Measurements from ENCODE around the gene JAM2.
A peak's percentile ranks its signal among the peaks of the same experiment; 100 is the strongest.

JAM2 gene

DNA sequence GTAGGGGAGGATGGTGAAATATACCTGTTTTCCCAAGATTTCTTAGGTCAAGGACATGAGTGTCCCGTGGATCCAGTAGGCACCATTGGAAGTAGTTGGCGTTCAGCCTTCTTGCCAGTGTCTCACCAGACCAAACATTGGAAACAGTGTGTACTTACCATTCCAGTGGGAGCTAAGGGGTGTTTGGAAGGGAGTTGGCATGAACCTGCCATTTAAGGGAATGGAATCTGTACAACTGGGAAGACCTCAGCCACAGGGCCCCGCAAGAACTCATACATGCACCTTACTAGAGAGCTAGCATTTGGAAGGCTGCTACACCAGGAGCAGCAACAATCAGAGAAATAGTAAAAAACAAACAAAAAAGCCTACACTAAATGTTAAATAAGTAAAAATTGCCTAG, 82.9 kb downstream of the JAM2 start:
- no peaks in the 10 kb centered on the region for H3K79me2 ChIP-seq (ENCODE audit: insufficient read depth, low read depth)
- H2AFZ ChIP-seq (ENCODE audit: low read depth): no peak overlapping the region
- H3K27ac ChIP-seq: no peak overlapping the region
- no peaks in the 10 kb centered on the region for H4K20me1 ChIP-seq (ENCODE audit: insufficient read depth)
- peaks cover 7% of the 10 kb centered on the region; the same call in 1 of the 2 replicates for H3K36me3 ChIP-seq (ENCODE audit: insufficient read depth)
- H3K27me3 ChIP-seq (ENCODE audit: insufficient read depth, low read depth): no peaks in the 10 kb centered on the region
- H3K4me1 ChIP-seq (ENCODE audit: low read depth, poor library complexity, severe bottlenecking): no peaks in the 10 kb centered on the region
- TF ChIP-seq CTCF (conservative IDR thresholded peaks at IDR 0.05; ENCODE audit: low read depth, low read length): no peak
- H3K4me3 ChIP-seq (IDR thresholded peaks at IDR 0.05; ENCODE audit: insufficient read depth, low read depth, low read length): no peak overlapping the region
- no peak overlapping the region for H3K4me2 ChIP-seq
- no peak overlapping the region for H3K9ac ChIP-seq

DNA sequence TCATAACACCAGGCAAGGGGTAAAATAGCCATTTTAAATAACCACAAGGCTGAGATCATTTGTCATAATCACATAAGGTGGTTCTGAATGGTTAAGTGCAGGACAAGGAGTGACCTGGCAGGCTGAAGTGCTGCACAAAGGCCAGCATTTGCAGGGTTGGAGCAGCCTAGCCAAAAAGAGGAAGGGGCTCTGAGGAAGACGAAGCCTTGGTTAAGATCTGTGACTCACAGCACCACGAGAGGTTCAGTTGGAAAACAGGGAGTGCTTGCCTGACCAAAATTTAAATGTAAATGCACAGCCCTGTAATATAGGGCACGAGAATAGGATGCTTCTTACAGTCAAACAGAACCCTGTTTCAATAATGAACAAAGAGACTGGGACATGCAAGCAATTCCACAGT, 83.6 kb downstream of the JAM2 start:
- no peak for TF ChIP-seq CTCF (conservative IDR thresholded peaks at IDR 0.05; ENCODE audit: low read depth, low read length)
- no peak overlapping the region for H2AFZ ChIP-seq (ENCODE audit: low read depth)
- no peak overlapping the region for H3K4me2 ChIP-seq
- no peaks in the 10 kb centered on the region for H4K20me1 ChIP-seq (ENCODE audit: insufficient read depth)
- peaks cover 7% of the 10 kb centered on the region; the same call in 1 of the 2 replicates for H3K36me3 ChIP-seq (ENCODE audit: insufficient read depth)
- no peak overlapping the region for H3K27ac ChIP-seq
- H3K9ac ChIP-seq: no peak overlapping the region
- H3K4me3 ChIP-seq (IDR thresholded peaks at IDR 0.05; ENCODE audit: insufficient read depth, low read depth, low read length): no peak overlapping the region
- no peaks in the 10 kb centered on the region for H3K4me1 ChIP-seq (ENCODE audit: low read depth, poor library complexity, severe bottlenecking)
- no peaks in the 10 kb centered on the region for H3K27me3 ChIP-seq (ENCODE audit: insufficient read depth, low read depth)
- H3K79me2 ChIP-seq (ENCODE audit: insufficient read depth, low read depth): no peaks in the 10 kb centered on the region

DNA sequence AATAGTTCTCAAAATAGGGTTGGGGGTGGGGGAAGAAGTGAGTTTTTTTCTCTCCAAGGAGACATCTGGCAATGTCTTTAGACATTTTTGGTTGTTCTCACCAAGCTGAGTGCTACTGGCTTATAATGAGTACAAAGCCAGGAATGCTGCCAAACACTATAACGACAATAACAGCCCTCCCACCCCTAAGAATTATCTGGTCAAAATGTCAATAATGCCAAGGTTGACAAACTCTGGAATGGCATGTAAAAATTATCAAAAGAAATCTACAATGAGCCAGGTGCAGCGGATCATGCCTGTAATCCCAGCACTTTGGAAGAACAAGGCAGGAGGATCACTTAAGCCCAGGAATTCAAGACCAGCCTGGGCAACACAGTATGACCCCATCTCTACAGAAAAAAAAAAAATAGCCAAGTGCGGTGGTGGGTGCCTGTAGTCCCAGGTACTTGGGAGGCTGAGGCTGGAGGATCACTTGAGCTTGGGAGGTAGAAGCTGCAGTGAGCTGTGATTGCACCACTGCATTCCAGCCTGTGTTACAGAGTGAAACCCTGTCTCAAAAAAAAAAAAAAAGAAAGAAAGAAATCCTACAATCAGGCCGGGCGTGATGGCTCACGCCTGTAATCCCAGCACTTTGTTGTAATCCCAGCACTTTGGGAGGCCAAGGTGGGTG, 93.2 kb downstream of the JAM2 start:
- peaks cover 6% of the 10 kb centered on the region; the same call in 1 of the 2 replicates for H3K36me3 ChIP-seq (ENCODE audit: insufficient read depth)
- no peak overlapping the region for H3K4me2 ChIP-seq
- H3K4me1 ChIP-seq (ENCODE audit: low read depth, poor library complexity, severe bottlenecking): peaks cover 20% of the 10 kb centered on the region
- H3K4me3 ChIP-seq (IDR thresholded peaks at IDR 0.05; ENCODE audit: insufficient read depth, low read depth, low read length): no peak overlapping the region
- peaks cover 64% of the 10 kb centered on the region for H3K79me2 ChIP-seq (ENCODE audit: insufficient read depth, low read depth)
- H2AFZ ChIP-seq (ENCODE audit: low read depth): no peak overlapping the region
- H3K9ac ChIP-seq: no peak overlapping the region
- TF ChIP-seq CTCF (conservative IDR thresholded peaks at IDR 0.05; ENCODE audit: low read depth, low read length): no peak
- H4K20me1 ChIP-seq (ENCODE audit: insufficient read depth): peaks cover 6% of the 10 kb centered on the region; the same call in 1 of the 2 replicates
- H3K27me3 ChIP-seq (ENCODE audit: insufficient read depth, low read depth): no peaks in the 10 kb centered on the region
- H3K27ac ChIP-seq: no peak overlapping the region

- Histone ChIP-seq H3K36me3 (ENCODE audit: insufficient read depth) (peaks cover 2% of the 10 kb centered on the region; the same call in 1 of the 2 replicates), H3K27me3 (ENCODE audit: insufficient read depth, low read depth) (no peaks in the 10 kb centered on the region), H3K4me2 (peak overlapping the region; percentile 56), H2AFZ (ENCODE audit: low read depth) (peak overlapping the region; percentile 97), H3K79me2 (ENCODE audit: insufficient read depth, low read depth) (peaks cover 82% of the 10 kb centered on the region), H3K27ac (peak overlapping the region; percentile 100), H3K4me1 (ENCODE audit: low read depth, poor library complexity, severe bottlenecking) (peaks cover 25% of the 10 kb centered on the region), H3K4me3 (IDR thresholded peaks at IDR 0.05; ENCODE audit: insufficient read depth, low read depth, low read length) (no peak overlapping the region), H4K20me1 (ENCODE audit: insufficient read depth) (no peaks in the 10 kb centered on the region; the same call in 1 of the 2 replicates), H3K9ac (peak overlapping the region; percentile 99)
- TF ChIP-seq CTCF (conservative IDR thresholded peaks at IDR 0.05; ENCODE audit: low read depth, low read length): no peak
Measured at GRCh38 chr21:25733859-25734653, 95.0 kb downstream of the JAM2 start.
